Measurements from ENCODE around the gene CATSPER4.

Gene CATSPER4

DNA sequence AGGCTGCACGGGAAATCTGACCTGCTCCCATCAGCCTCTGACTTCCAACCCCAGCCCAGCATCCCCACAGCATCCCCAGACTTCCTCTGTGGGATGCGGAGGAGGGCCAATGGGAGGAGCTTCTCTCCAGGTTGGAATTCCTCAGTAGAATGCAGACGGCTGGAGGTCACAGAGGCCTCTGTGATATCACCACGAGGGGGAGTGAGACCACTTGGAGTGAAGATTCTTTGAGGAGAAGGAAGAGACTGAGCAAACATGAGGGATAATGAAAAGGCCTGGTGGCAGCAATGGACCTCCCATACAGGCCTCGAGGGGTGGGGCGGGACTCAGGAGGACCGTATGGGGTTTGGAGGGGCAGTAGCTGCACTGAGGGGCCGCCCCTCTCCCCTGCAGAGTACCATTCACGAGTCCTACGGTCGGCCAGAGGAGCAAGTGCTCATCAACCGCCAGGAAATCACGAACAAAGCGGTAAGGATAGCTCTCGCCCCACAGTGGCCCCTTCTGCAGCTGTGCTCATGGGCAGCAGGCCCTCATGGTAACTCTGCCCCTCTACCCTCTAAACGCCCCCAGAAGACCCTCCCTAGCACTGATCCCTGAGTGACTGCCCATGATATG, at the start of gene CATSPER4:
Gene CATSPER4 (plus strand): TSS at position 230 of the 615 bp plus-strand sequence. CDS start 26 bp downstream, at position 256.
- DNase-seq: no peak

DNA sequence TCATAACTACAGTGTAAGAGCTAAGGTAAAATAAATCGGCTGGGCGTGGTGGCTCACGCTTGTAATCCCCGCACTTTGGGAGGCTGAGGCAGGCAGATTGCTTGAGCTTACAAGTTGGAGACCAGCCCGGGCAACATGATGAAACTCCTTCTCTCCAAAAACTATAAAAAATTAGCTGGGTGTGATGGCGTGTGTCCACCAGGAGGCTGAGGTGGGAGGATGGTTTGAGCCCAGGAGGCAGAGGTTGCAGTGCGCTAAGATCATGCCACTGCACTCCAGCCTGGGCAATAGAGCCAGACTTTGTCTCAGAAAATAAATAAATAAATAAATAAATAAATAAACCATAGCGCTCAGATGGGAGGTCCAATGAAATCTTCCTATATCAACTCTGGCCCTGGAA, 48.2 kb upstream of the CATSPER4 start:
- no peak for DNase-seq

DNA sequence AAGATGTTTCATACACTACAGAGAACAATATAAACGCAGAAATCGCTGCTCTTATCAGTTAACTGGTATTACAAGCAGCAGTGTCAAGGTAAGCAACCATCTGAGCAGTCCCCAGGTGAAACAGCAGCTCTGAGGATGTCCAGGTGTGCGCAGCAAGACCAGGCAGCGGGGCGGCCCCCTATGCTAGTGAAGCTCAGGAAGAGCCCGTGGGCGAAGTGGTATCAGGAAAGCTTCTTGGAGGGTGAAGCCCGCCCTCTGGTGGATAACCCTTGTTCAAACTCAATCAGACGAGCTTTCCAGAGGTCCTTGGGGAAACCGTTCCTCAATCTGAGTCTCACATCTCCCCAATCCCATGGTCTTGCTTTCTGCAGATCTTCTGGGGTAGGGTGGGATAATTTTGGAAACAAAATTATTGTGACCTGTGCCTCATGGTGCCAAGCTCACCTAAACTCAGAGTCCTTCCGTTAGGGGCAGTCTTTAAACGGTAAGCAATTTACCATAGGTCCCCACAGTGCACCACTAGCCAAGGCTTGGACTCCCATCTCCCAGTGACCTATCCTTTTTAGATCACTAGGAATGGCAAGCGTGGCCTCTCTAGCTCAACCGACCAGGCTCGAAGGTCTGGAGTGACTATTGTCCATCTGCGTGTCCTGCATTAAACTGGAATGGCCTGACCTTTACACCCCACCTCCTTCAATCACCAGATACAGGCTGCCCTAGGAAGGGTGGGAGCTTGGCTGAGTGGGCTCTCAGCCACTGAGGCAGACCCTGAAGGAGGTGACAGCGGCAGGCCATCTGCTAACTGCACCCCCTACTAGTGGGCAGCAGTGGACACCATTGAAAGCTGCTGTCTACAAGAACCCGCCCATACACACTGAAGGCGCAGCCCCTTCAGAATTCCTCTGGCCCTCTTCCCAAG, 45.1 kb upstream of the CATSPER4 start:
- DNase-seq: peak; percentile 78

DNA sequence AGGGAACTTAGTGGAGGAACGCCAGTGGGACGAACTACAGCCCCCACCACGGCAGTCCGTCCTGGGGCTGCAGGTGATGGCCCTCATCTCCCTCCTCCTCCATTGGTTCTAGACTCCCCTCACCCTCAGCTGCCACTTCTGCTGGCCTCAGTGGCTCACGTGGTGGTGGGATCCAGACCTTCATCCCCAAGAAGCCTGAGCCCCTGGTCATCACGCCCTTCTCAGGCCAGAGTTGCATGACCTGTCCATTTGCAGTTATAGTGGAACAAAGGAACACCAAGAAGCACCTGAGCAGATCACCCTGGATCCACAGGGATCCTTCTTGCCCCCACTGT, 44.5 kb upstream of the CATSPER4 start:
- DNase-seq: no peak

DNA sequence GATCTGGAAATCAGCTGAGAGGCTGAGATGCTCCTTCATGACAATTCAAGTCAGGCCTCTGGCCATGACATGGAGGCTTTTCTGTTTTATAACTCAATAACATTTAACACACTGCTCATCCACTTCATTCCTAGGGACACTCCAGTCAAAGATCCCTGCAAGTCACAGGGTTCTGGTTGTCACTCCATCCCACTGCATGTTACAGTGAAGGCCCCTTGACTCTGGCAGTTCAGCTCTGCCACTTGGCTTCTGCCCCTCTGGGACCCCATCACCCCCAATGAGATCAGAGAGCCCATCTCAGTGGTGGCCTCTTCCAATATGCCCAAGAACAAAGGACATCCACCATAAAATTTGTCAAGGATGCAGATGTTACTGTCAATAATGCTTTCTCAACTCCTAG, 41.5 kb upstream of the CATSPER4 start:
- DNase-seq: no peak

DNA sequence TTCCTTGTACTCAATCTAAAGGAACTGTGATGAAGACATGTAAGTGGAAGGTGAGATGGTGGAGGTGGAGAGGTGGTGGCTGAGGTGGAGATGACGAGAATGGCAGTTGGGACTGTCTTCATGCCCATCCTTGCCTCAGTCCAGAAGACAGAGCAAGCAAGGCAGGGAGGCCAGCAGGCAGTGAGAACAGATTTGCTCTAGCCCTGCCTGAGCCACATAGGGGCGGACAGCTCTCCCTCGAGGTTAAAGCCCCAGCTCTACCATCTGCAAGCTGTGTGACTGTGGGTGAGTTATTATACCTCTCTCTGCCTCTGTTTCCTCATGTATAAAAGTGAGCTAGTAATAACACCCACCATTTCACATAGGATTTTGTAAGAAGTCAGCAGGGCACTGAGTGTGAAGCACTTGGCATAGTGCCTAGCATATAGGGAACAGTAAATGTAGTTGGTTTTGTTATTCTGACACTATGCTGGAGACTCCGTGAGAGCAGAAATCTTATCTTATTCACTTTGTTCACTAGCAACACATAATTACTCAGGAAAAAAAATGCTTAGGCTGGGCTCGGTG, 36.4 kb upstream of the CATSPER4 start:
- DNase-seq: no peak

DNA sequence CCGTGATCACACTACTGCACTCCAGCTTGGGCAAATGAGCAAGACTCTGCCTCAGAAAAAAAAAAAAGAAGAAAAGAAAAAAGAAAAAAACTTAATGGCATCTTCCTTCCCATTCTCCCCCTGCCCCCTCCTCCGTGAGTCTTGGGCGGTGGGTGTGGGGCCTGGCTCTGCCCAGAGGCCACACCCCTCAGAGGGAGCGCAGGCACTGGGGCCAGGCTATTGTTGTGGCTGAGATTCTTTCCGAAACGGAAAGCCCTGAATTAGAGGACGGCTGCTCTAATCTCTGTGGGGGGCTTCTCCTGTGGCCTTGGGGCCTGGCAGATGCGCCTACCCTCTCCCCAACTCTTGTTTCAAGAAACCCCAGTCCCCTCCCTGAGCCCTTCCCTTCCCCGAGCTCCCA, 35.7 kb upstream of the CATSPER4 start:
- no peak for DNase-seq

DNA sequence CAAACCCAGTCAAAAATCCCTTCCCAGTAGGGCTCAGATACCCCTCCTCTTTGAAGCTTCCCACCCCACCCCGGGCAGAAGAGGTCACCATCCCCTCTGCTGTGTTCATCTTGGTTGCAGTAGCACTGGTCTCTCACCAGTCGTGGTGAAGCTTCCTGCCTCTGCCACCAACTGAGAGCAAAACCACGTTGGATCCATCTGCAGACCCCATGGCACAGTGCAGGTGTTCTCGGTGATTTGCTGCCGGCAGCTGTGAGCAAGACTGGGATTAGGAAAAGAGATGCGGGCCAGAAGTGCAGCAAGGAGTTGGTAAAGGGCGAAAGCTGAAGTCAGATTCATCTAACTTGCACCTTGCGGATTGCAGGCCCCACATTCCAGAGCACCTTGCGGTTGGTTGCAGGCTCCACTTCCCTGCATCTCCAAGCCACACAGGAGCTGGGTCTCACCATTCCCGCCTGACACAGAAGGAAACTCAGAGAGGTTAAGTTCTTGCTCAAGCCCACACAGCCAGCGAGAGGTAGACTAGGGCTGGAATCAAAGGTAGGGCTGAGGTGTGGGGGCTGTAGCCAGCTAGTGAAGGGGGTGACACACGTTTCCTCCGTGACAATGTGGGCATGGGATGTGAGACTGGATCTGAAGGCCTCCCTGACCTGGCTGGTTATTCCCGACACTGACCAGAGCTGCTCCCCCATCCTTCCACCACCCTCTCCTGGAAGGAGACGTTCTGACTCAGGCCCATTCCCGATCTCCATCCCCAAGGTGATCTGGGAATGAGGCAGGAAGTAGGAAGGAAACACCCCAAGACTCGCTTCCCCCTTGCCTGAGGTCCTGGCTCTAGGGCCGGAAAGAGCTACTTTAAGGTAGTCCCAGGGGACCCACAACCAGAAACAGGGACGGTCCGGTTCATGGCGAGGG, 34.8 kb upstream of the CATSPER4 start:
- DNase-seq: no peak

DNA sequence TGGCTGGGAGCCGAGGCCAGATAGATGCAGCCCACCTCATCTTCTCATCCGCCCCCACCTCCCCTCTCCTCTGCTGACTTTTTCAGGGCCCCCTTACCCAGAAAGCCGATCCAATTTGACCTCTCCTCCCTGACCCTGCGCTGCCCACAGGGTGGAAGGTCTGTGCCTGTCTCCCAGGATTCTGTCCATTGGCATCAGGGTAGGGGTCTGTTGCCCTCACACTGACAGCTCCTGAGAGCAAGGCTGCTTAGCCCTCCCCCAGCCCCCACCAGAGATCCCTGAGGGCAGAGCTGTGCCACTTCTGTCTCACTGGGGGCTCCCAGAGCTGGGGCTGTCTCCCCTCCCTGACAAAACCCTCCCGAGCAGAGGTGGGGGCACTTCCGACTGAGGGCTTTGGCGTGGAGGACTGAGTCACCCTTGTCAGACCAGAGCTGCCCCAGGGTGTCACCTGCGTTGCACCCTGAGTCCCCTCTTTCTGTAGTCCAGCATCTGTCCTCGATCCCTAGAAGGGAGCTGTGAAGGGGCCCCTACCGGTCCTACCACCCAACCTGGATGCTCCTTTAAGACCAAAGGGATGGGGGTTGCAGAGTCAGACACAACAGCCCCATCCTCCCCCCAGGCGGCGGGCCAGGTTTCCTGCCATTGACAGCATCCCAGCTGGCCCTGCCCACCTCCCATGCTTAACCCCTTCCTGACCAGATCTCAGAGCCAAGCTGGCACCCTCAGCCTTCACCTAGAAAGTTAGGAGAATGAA, 33.9 kb upstream of the CATSPER4 start:
- DNase-seq: no peak

DNA sequence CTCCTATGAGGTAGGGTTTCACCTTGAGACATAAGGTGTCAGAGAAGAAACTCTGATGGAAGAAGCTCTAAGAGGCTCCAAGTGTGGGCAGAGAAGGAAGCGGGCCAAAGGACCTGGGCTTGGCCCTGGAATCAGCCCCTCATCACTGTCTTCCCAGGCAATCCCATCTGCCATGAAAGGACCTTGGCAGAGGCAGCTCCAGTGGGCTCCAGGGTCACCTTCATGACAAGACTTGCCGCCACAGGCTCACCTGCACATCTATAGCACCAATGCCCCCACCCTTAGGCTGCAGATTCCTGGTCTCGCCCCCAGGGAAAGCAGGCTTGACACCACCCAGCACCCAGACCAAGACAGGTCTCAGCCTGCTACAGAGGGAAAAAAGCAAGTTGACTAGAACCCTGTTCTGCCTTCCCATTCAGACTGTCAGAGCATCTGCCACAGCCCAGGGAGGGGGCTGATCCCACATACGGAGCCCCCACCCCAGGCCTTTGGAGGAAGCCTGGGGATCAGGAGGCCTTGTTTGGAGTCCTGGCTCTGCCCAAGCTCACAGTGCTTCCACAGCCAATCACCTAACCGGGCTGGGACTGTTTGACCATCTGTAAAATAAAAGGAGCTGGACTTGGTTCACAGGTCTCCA, 32.0 kb upstream of the CATSPER4 start:
- no peak for DNase-seq

DNA sequence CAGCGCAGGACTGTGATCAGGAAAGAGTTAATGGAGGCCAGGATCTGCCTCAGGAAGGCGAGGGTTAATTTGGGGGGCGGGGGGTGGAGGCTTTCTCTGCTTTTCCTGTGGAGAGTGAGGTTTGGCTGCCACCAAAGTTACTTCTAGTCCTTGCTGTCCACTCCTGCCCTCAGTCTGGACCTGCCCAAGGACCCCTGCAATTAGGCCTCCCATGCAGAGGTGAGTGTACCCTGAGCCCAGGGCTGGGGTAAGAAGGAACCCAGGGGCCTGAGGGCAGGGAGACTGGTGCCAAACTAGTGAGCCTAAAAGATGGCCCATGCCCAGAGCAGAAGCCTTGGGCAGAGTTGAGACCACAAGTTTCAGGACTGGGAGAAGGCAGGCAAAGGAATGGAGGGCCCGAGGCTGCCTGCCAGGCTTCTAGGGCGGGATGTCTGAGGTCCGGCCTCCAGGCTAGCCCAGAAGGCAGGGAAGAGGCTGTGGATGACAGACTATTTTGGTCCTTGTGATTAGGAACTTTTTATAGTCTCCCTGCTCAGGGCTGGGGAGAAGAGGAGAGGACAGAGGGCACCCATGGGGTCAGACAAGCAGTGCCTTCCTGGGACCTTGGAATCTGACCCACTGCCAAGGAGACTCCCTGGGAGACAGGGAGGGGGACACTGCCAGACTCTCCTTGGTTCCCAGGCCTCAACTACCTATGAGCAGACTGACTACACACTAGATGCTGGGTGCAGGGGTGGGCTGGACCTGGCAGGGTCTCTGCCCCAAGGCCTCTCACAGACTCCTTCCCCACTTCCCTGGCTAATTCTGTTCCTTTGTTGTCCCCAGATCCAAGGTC, 31.3 kb upstream of the CATSPER4 start, which contains the start of gene FAM110D:
Gene FAM110D (plus strand): TSS at position 172 of the 835 bp plus-strand sequence. CDS start 2,213 bp downstream, outside the sequence.
- no peak for DNase-seq

DNA sequence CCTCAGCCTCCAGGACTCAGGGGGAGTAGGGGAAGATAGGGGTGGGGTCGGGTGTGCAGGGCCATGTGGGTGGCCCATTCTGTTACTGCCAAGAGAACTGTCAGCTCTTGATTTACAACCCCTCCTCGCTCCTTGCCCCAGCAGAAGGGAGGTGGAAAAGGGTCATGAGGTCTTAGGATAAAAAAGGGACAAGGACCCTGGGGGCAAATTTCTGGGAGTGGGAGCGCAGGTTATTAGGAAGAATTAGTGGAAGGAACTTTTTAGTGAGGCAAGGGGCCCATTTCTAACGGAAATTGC, 30.7 kb upstream of the CATSPER4 start:
- DNase-seq: no peak

DNA sequence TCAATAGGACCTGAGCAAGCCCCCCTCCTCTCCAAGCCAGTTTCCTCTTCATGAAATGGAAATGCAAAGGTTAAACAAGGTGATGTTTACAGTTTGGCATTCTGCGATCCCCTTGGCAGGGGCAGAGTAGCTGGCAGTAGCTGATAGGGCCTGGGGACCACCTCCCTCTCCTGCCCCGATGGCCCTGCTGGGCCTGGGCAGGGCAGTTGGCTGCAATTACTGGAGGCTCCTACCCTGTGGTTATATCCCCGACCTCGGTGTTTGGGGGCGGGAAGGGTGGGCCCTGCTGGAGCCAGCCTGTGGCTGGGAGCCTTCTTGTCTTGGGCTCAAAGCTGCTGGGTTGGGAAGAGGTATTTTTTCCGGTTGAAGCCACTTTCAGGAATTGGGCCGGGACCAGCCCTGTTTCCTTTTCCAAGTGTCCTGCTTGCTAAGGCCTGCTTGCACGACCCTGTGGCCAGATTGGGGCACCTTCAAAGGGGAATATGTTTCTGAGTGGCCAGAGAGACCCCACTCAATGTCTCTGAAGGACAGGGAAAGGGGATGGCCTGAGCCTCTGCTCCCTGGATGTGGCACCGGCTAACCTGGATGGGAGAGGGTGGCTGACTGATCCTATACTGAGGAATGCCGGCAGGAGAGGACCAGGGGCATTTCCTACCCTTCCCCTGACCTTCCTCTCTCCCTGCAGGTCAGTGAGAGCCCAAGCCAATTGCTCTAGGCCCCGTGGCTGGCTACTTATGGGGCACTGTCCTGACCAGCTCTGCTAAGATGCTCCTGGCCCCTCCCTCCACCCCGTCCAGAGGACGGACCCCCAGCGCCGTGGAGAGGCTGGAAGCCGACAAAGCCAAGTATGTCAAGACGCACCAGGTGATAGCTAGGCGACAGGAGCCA, 29.6 kb upstream of the CATSPER4 start:
- DNase-seq: no peak

DNA sequence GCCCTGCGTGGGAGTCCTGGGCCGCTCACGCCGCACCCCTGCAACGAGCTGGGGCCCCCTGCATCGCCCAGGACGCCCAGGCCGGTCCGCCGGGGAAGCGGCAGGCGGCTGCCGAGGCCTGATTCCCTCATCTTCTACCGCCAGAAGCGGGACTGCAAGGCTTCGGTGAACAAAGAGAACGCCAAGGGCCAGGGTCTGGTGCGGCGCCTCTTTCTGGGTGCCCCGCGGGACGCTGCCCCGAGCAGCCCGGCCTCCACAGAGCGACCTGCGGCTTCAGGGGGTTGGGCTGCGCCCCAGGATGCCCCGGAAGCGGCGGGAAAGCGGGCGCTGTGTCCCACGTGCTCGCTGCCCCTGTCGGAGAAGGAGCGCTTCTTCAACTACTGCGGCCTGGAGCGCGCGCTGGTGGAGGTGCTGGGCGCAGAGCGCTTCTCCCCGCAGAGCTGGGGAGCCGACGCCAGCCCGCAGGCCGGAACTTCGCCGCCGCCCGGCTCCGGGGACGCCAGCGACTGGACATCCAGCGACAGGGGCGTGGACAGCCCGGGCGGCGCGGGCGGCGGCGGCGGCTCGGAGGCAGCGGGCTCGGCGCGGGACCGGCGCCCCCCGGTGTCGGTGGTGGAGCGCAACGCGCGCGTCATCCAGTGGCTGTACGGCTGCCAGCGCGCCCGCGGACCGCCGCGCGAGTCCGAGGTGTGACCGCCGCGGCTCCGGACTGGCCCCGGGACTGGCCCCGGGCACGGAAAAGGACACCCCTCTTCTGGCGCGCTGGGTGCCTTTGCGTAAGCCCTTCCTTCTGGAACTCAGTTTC, 28.8 kb upstream of the CATSPER4 start:
- DNase-seq: peak; percentile 43

DNA sequence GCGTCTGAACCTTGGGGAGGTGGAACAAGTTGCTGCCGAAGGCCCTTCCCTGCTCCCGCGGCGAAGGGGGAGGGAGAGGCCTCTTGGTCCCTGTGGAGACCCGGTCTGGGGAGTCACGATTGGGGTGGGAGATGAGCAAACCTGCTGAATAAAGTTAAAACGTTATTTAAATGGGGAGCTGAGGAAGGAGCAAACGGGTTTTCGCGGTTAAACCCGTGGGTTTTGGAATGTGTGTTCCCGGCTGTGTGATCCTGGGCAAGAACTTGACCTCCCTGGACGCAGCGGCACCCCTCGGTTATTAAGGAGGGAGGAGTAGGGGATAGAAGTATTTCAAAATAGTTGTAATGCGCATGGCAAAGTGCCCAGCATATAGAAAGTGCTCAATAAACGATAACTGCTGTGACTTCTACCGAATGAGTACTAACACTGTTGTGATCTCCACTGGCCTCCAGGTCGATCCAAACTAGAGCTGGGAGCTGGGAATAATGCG, 28.1 kb upstream of the CATSPER4 start:
- no peak for DNase-seq

DNA sequence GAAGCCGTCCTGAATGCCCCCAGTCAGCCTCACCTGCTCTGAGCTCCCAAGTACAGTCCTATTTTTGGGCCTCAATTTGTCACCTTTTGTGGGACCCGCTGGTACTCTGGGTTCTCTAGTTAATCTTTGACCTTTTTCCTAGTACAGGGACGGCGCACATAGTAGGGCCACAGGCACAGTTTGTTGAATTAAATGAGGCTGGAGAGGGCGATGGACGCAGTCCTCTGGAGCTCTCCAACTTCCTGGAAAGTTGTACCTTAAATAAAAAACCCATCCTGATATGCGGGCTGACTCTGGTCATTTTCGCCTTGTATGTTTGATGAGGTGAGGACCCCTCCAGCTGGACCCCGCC, 26.7 kb upstream of the CATSPER4 start:
- DNase-seq: no peak

DNA sequence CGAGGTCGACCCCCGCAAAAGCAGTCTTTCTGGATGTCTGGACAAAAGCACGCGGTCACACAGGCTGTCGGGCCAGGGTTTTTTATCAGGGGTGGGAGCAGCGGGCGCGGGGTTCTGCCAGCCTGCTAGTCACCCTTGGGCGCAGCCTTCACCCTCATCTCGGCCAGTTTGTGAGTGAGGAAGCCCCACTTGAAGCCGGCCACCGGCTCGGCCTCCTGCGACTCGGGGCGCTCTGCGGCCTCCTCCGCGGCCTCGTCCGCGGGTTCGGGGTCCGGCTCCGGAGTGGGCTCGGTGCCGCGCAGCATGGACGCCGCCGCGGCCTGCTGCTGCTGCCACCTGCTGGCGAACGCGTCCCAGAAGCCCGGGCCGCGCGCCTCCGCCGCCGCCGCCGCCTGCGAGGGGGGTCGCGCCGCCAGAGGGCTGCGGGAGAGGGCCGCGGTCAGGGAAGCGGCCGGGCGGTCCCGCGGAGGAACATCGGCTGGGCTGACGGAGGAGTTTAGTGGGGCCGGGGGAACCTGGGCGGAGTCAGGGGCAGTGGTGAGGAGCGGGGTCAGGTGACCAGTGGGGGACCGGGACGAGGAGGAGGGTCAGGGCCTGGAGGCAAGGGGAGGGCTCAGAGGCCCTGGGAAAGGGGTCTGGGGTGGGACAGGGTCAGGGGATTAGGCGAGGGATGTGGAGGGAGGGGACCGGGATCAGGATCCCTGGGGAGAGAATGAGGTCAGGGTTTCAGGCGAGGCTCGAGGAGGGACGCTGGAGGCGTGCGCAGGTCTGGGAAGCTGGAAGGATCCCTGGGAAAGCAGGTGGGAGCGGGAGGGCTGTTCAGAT, 26.2 kb upstream of the CATSPER4 start:
- peak; percentile 50 for DNase-seq
